GM12873 (cell line): Measurements from ENCODE around the gene FOXJ3.

Experiments used
- CTCF ChIP-seq: IDR thresholded peaks from 2 replicates; pipeline ENCODE4 v1.5.1; 2012; ENCODE audit warnings: low read depth, mild to moderate bottlenecking, moderate library complexity, low read length, control low read depth; ENCODE audit not compliant: insufficient read depth; ENCODE audit errors: missing control alignments

FOXJ3 gene

GRCh38 chr1:42239555-42239954, 95.5 kb downstream of the FOXJ3 start:
- TF ChIP-seq CTCF = no peak

GRCh38 chr1:42239041-42239440, 96.0 kb downstream of the FOXJ3 start:
- no peak for TF ChIP-seq CTCF

GRCh38 chr1:42231253-42231652, 103.8 kb downstream of the FOXJ3 start:
- no peak for TF ChIP-seq CTCF

- TF ChIP-seq CTCF = no peak
These were observed 106.1 kb downstream of the FOXJ3 start for GRCh38 chr1:42228938-42229337.

- TF ChIP-seq CTCF = no peak
These were observed 112.0 kb downstream of the FOXJ3 start for GRCh38 chr1:42223036-42223435.

- TF ChIP-seq CTCF = no peak
These were observed 113.0 kb downstream of the FOXJ3 start for GRCh38 chr1:42221952-42222606.

GRCh38 chr1:42221456-42221855, 113.6 kb downstream of the FOXJ3 start:
- no peak for TF ChIP-seq CTCF
